Measurements from ENCODE around the gene WBP1.

- TF ChIP-seq CTCF (conservative IDR thresholded peaks at IDR 0.05; ENCODE audit: low read length) (no peak), EZH2phosphoT487 (IDR thresholded peaks at IDR 0.05; ENCODE audit: borderline replicate concordance) (no peak)
These were observed 52.0 kb downstream of the WBP1 start for GRCh38 chr2:74510272-74510671.
